A549 (cell line): Measurements from ENCODE around the gene SCRN2. TPM values are rescaled to one million over a fixed set of nuclear protein-coding genes. Genes with fewer than 3 reads are reported as not detected.

Experiments
- BHLHE40 ChIP-seq: IDR thresholded peaks from 2 replicates; pipeline ENCODE4 v1.6.1; 2012; ENCODE audit warnings: low read depth, low read length, inconsistent platforms
- CBX2 ChIP-seq: fragments of 200-600 bp; sonication (generic); IDR thresholded peaks from 2 replicates; pipeline ENCODE4 v1.6.1; 2016; ENCODE audit warnings: low read depth, mild to moderate bottlenecking, borderline replicate concordance
- CEBPB ChIP-seq, 2 experiments: fragments of >200 bp in 1 of 2; sonication (Bioruptor Twin) in 1 of 2; formaldehyde crosslinking in 1 of 2; IDR thresholded peaks; 2 replicates each; pipeline ENCODE4 v1.6.1; 2012 to 2016
- CHD2 ChIP-seq: fragments of 150-350 bp; IDR thresholded peaks from 2 replicates; pipeline ENCODE4 v1.6.1; 2014; ENCODE audit warnings: low read length; ENCODE audit not compliant: partially characterized antibody
- E2F6 ChIP-seq: IDR thresholded peaks from 2 replicates; pipeline ENCODE4 v1.6.1; 2012; ENCODE audit warnings: low read depth, borderline replicate concordance
- EHF ChIP-seq: fragments of 250-450 bp; sonication (Bioruptor Pico); IDR thresholded peaks from 2 replicates; pipeline ENCODE4 v1.5.0; 2020; ENCODE audit warnings: mild to moderate bottlenecking
- EHMT2 ChIP-seq: fragments of 200-600 bp; sonication (generic); IDR thresholded peaks from 2 replicates; pipeline ENCODE4 v1.6.1; 2016; ENCODE audit warnings: antibody characterized with exemption, low read depth, mild to moderate bottlenecking, moderate library complexity
- EP300 ChIP-seq, 2 experiments: fragments of >200 bp; sonication (Bioruptor Twin); formaldehyde crosslinking; IDR thresholded peaks; 2 replicates in 1 of 2; 3 replicates in 1 of 2; pipeline ENCODE4 v1.6.1; 2016 to 2017
- HMGXB4 ChIP-seq: fragments of 250-450 bp; sonication (Bioruptor Pico); IDR thresholded peaks from 2 replicates; pipeline ENCODE4 v1.5.0; 2021; ENCODE audit warnings: mild to moderate bottlenecking, moderate library complexity, borderline replicate concordance
- JUN ChIP-seq, 2 experiments: fragments of >200 bp; sonication (Bioruptor Twin); formaldehyde crosslinking; IDR thresholded peaks; 2 replicates in 1 of 2; 3 replicates in 1 of 2; pipeline ENCODE4 v1.6.1; 2016 to 2017
- KDM5A ChIP-seq: fragments of 200-600 bp; sonication (generic); IDR thresholded peaks from 2 replicates; pipeline ENCODE4 v1.6.1; 2016; ENCODE audit warnings: antibody characterized with exemption, mild to moderate bottlenecking
- MAZ ChIP-seq: fragments of 150-350 bp; IDR thresholded peaks from 2 replicates; pipeline ENCODE4 v1.6.1; 2014; ENCODE audit warnings: antibody characterized with exemption, low read depth, low read length, borderline replicate concordance
- NPAS2 ChIP-seq: fragments of 250-450 bp; sonication (Bioruptor Pico); IDR thresholded peaks from 2 replicates; pipeline ENCODE4 v1.8.0; 2022; ENCODE audit warnings: mild to moderate bottlenecking, moderate library complexity, borderline replicate concordance
- RNF2 ChIP-seq: fragments of 200-600 bp; sonication (generic); IDR thresholded peaks from 2 replicates; pipeline ENCODE4 v1.6.1; 2016; ENCODE audit warnings: low read depth, mild to moderate bottlenecking, antibody characterized with exemption, moderate library complexity, borderline replicate concordance
- SMC3 ChIP-seq: fragments of >200 bp; sonication (Bioruptor Twin); formaldehyde crosslinking; IDR thresholded peaks from 3 replicates; pipeline ENCODE4 v1.6.1; 2018; ENCODE audit warnings: inconsistent platforms
- TFCP2L1 ChIP-seq: fragments of 250-450 bp; sonication (Bioruptor Pico); IDR thresholded peaks from 2 replicates; pipeline ENCODE4 v1.5.0; 2021; ENCODE audit warnings: mild to moderate bottlenecking
- USF2 ChIP-seq: fragments of 450-650 bp; IDR thresholded peaks from 2 replicates; pipeline ENCODE4 v1.6.1; 2014; ENCODE audit warnings: antibody characterized with exemption
- ZNF302 ChIP-seq: fragments of 250-450 bp; sonication (Bioruptor Pico); IDR thresholded peaks from 2 replicates; pipeline ENCODE4 v1.9.0; 2021; ENCODE audit warnings: inconsistent platforms, mild to moderate bottlenecking, moderate library complexity
- ZSCAN20 ChIP-seq: fragments of 250-450 bp; sonication (Bioruptor Pico); IDR thresholded peaks from 2 replicates; pipeline ENCODE4 v1.8.0; 2022; ENCODE audit warnings: mild to moderate bottlenecking, moderate library complexity
- polyA plus RNA-seq, 4 experiments: library from polyadenylated mRNA; depleted of rRNA in 3 of 4; stranded (reverse); fragments of >200 nt; fragmentation: RNase III in 1 of 4; extraction: RNeasy Plus Mini Kit Qiagen cat#74134 plus additional on column Dnase treatment in 1 of 4; gene quantifications; 2 replicates in 3 of 4; 3 replicates in 1 of 4; pipeline ENCODE4 v1.2.3, GENCODE V29; 2011 to 2017

Gene SCRN2
- polyA plus RNA-seq, 2 of the 4 experiments (the other 2 are of a cell fraction), result 25.8 to 43.7 TPM

- TF ChIP-seq CHD2 (no peak), EHMT2 (no peak), EP300 (IDR thresholded peaks at IDR 0.05) (no peak), RNF2 (peak; percentile 40; the same call in 1 of the 2 replicates), EHF (no peak), USF2 (peak; percentile 69), NPAS2 (CRISPR knock-in tag) (no peak), TFCP2L1 (CRISPR knock-in tag) (no peak), E2F6 (peak; percentile 92), BHLHE40 (no peak), JUN (IDR thresholded peaks at IDR 0.05) (peak in 1 of 2 experiments; percentile 44; a peak in 1 of 5 replicates), KDM5A (no peak), HMGXB4 (CRISPR knock-in tag) (no peak), SMC3 (peak; percentile 65), ZNF302 (CRISPR knock-in tag) (no peak), MAZ (no peak), ZSCAN20 (no peak), CEBPB (IDR thresholded peaks at IDR 0.05) (no peak), CBX2 (no peak)
Observed at GRCh38 chr17:47789611-47790561, 51.2 kb downstream of the SCRN2 start (continued).

Other genes starting within 250 kb of the SCRN2 start
- 358 and 452 TPM in 2 replicates for gene KPNB1, start 191.4 kb downstream of the SCRN2 start, polyA plus RNA-seq (2011; rRNA removed)
- gene KPNB1, start 191.4 kb downstream of the SCRN2 start, polyA plus RNA-seq (2017; fragmentation: RNase III; extraction: RNeasy Plus Mini Kit Qiagen cat#74134 plus additional on column Dnase treatment), result 315 to 338 TPM (median 320 TPM) in 3 replicates
- gene TBKBP1, start 147.1 kb downstream of the SCRN2 start, polyA plus RNA-seq (2011; rRNA removed), result 3.3 and 3.4 TPM in 2 replicates
- gene TBKBP1, start 147.1 kb downstream of the SCRN2 start, polyA plus RNA-seq (2017; fragmentation: RNase III; extraction: RNeasy Plus Mini Kit Qiagen cat#74134 plus additional on column Dnase treatment), result 7.1 to 9.5 TPM (median 9.3 TPM) in 3 replicates
- 0.03 TPM in 1 of 2 replicates, not detected in the other for gene TBX21, start 108.0 kb downstream of the SCRN2 start, polyA plus RNA-seq (2011; rRNA removed)
- 0.04 TPM in 1 of 3 replicates, not detected in the others for gene TBX21, start 108.0 kb downstream of the SCRN2 start, polyA plus RNA-seq (2017; fragmentation: RNase III; extraction: RNeasy Plus Mini Kit Qiagen cat#74134 plus additional on column Dnase treatment)
- 7.0 and 7.1 TPM in 2 replicates for gene OSBPL7, start 19.5 kb downstream of the SCRN2 start, polyA plus RNA-seq (2011; rRNA removed)
- gene OSBPL7, start 19.5 kb downstream of the SCRN2 start, polyA plus RNA-seq (2017; fragmentation: RNase III; extraction: RNeasy Plus Mini Kit Qiagen cat#74134 plus additional on column Dnase treatment), result 11.4 to 16.9 TPM (median 15.4 TPM) in 3 replicates
- 97.7 and 103 TPM in 2 replicates for gene MRPL10, start 9.7 kb downstream of the SCRN2 start, polyA plus RNA-seq (2011; rRNA removed)
- gene MRPL10, start 9.7 kb downstream of the SCRN2 start, polyA plus RNA-seq (2017; fragmentation: RNase III; extraction: RNeasy Plus Mini Kit Qiagen cat#74134 plus additional on column Dnase treatment), result 56.8 to 62.8 TPM (median 62.0 TPM) in 3 replicates
- 1.7 and 2.7 TPM in 2 replicates for gene LRRC46, start 9.6 kb downstream of the SCRN2 start, polyA plus RNA-seq (2011; rRNA removed)
- gene LRRC46, start 9.6 kb downstream of the SCRN2 start, polyA plus RNA-seq (2017; fragmentation: RNase III; extraction: RNeasy Plus Mini Kit Qiagen cat#74134 plus additional on column Dnase treatment), result 2.3 to 3.0 TPM (median 2.5 TPM) in 3 replicates
- gene SP6, start 9.9 kb upstream of the SCRN2 start, polyA plus RNA-seq (2011; rRNA removed), result 0.61 and 0.67 TPM in 2 replicates
- gene SP6, start 9.9 kb upstream of the SCRN2 start, polyA plus RNA-seq (2017; fragmentation: RNase III; extraction: RNeasy Plus Mini Kit Qiagen cat#74134 plus additional on column Dnase treatment), result 2.0 to 2.3 TPM (median 2.1 TPM) in 3 replicates
- gene SP2, start 55.0 kb upstream of the SCRN2 start, polyA plus RNA-seq (2011; rRNA removed), result 6.2 and 8.0 TPM in 2 replicates
- gene SP2, start 55.0 kb upstream of the SCRN2 start, polyA plus RNA-seq (2017; fragmentation: RNase III; extraction: RNeasy Plus Mini Kit Qiagen cat#74134 plus additional on column Dnase treatment), result 10.5 to 13.4 TPM (median 11.6 TPM) in 3 replicates
- gene PNPO, start 100.3 kb upstream of the SCRN2 start, polyA plus RNA-seq (2011; rRNA removed), result 40.8 and 43.4 TPM in 2 replicates
- gene PNPO, start 100.3 kb upstream of the SCRN2 start, polyA plus RNA-seq (2017; fragmentation: RNase III; extraction: RNeasy Plus Mini Kit Qiagen cat#74134 plus additional on column Dnase treatment), result 28.7 to 29.8 TPM (median 29.5 TPM) in 3 replicates
- 2.2 and 3.7 TPM in 2 replicates for gene PRR15L, start 116.6 kb upstream of the SCRN2 start, polyA plus RNA-seq (2011; rRNA removed)
- 0.88 to 1.6 TPM (median 1.1 TPM) in 3 replicates for gene PRR15L, start 116.6 kb upstream of the SCRN2 start, polyA plus RNA-seq (2017; fragmentation: RNase III; extraction: RNeasy Plus Mini Kit Qiagen cat#74134 plus additional on column Dnase treatment)
- gene CDK5RAP3, start 129.8 kb upstream of the SCRN2 start, polyA plus RNA-seq (2011; rRNA removed), result 124 and 179 TPM in 2 replicates
- 135 to 165 TPM (median 164 TPM) in 3 replicates for gene CDK5RAP3, start 129.8 kb upstream of the SCRN2 start, polyA plus RNA-seq (2017; fragmentation: RNase III; extraction: RNeasy Plus Mini Kit Qiagen cat#74134 plus additional on column Dnase treatment)
- 19.1 and 19.3 TPM in 2 replicates for gene COPZ2, start 196.5 kb upstream of the SCRN2 start, polyA plus RNA-seq (2011; rRNA removed)
- gene COPZ2, start 196.5 kb upstream of the SCRN2 start, polyA plus RNA-seq (2017; fragmentation: RNase III; extraction: RNeasy Plus Mini Kit Qiagen cat#74134 plus additional on column Dnase treatment), result 10.6 to 11.0 TPM (median 10.9 TPM) in 3 replicates
- gene NFE2L1, start 207.1 kb upstream of the SCRN2 start, polyA plus RNA-seq (2011; rRNA removed), result 241 and 283 TPM in 2 replicates
- 104 to 111 TPM (median 108 TPM) in 3 replicates for gene NFE2L1, start 207.1 kb upstream of the SCRN2 start, polyA plus RNA-seq (2017; fragmentation: RNase III; extraction: RNeasy Plus Mini Kit Qiagen cat#74134 plus additional on column Dnase treatment)